Mesenchymal stem cell (in vitro differentiated cells and primary cell): ENCODE data around the gene PPP1R15A.
A peak's percentile ranks its signal among the peaks of the same experiment; 100 is the strongest.
"Not testable (repeated sequence)": the region's sequence is repeated elsewhere in the genome, so short reads cannot be mapped to it uniquely, and the experiment has no call there.

Experiments
- DNase-seq: peaks from one replicate; pipeline ENCODE4 v3.0.0-alpha.2; 2013
- H2AFZ ChIP-seq: one replicate; pipeline ENCODE4 v1.6.1; 2013; ENCODE audit warnings: low read depth, mild to moderate bottlenecking, control low read depth, inconsistent platforms, low read length, moderate library complexity
- H2AK5ac ChIP-seq: 2 replicates; pipeline ENCODE4 v1.6.1; 2013; ENCODE audit warnings: low read length, moderate library complexity, mild to moderate bottlenecking, inconsistent platforms; ENCODE audit not compliant: severe bottlenecking
- H2BK120ac ChIP-seq: one replicate; pipeline ENCODE4 v1.6.1; 2013; ENCODE audit warnings: low read depth, mild to moderate bottlenecking, inconsistent platforms, low read length, moderate library complexity
- H2BK12ac ChIP-seq, 2 experiments: one replicate each; pipeline ENCODE4 v1.6.1; 2013; ENCODE audit warnings: inconsistent platforms in 2 of 2, low read length in 2 of 2, mild to moderate bottlenecking in 2 of 2, moderate library complexity in 2 of 2, control low read depth in 1 of 2
- H2BK15ac ChIP-seq: one replicate; pipeline ENCODE4 v1.6.1; 2013; ENCODE audit warnings: mild to moderate bottlenecking, low read depth, inconsistent platforms; ENCODE audit not compliant: poor library complexity, severe bottlenecking
- H2BK5ac ChIP-seq: 2 replicates; pipeline ENCODE4 v1.6.1; 2013; ENCODE audit warnings: low read depth, mild to moderate bottlenecking, low read length, control low read depth, inconsistent platforms; ENCODE audit not compliant: poor library complexity, severe bottlenecking
- H3K14ac ChIP-seq, 2 experiments: one replicate each; pipeline ENCODE4 v1.6.1; 2013; ENCODE audit warnings: inconsistent platforms in 2 of 2, low read length in 2 of 2, control low read depth in 1 of 2, mild to moderate bottlenecking in 1 of 2, moderate library complexity in 1 of 2
- H3K18ac ChIP-seq, 2 experiments: one replicate each; pipeline ENCODE4 v1.6.1; 2013; ENCODE audit warnings: inconsistent platforms in 2 of 2, low read length in 2 of 2, control low read depth in 1 of 2, low read depth in 1 of 2, mild to moderate bottlenecking in 1 of 2
- H3K23ac ChIP-seq, 2 experiments: one replicate each; pipeline ENCODE4 v1.6.1; 2013; ENCODE audit warnings: inconsistent platforms in 2 of 2, low read length in 2 of 2, mild to moderate bottlenecking in 2 of 2, moderate library complexity in 2 of 2, control low read depth in 1 of 2
- H3K27ac ChIP-seq: 2 replicates; pipeline ENCODE4 v1.5.1; 2013; ENCODE audit warnings: mild to moderate bottlenecking, moderate library complexity, low read length, control low read depth, inconsistent platforms; ENCODE audit not compliant: poor library complexity, severe bottlenecking
- H3K27me3 ChIP-seq, 2 experiments: 2 replicates each; pipeline versions ENCODE4 v1.6.1 to v1.7.0; 2013; ENCODE audit warnings: low read length in 2 of 2, mild to moderate bottlenecking in 2 of 2, moderate library complexity in 2 of 2, control low read depth in 1 of 2, inconsistent platforms in 1 of 2; ENCODE audit not compliant: control insufficient read depth in 1 of 2, insufficient read depth in 1 of 2
- H3K36me3 ChIP-seq, 2 experiments: 2 replicates each; pipeline versions ENCODE4 v1.6.1 to v1.7.0; 2013; ENCODE audit warnings: low read length in 2 of 2, control low read depth in 1 of 2, inconsistent platforms in 1 of 2, low read depth in 1 of 2, mild to moderate bottlenecking in 1 of 2; ENCODE audit not compliant: insufficient read depth in 2 of 2, control insufficient read depth in 1 of 2
- H3K4ac ChIP-seq, 2 experiments: one replicate each; pipeline ENCODE4 v1.6.1; 2013; ENCODE audit warnings: inconsistent platforms in 2 of 2, low read length in 2 of 2, mild to moderate bottlenecking in 2 of 2, moderate library complexity in 2 of 2, control low read depth in 1 of 2, low read depth in 1 of 2
- H3K4me1 ChIP-seq: 2 replicates; pipeline ENCODE4 v1.6.1; 2013; ENCODE audit warnings: low read depth, low read length, control low read depth; ENCODE audit not compliant: control insufficient read depth, insufficient read depth
- H3K4me2 ChIP-seq: 2 replicates; pipeline ENCODE4 v1.6.1; 2013; ENCODE audit warnings: low read length, mild to moderate bottlenecking, inconsistent platforms; ENCODE audit not compliant: poor library complexity, severe bottlenecking
- H3K4me3 ChIP-seq, 2 experiments: 2 replicates each; pipeline versions ENCODE4 v1.5.1 to v1.7.0; 2013; ENCODE audit warnings: low read length in 2 of 2, mild to moderate bottlenecking in 2 of 2, control low read depth in 1 of 2, low read depth in 1 of 2; ENCODE audit not compliant: insufficient read depth in 1 of 2
- H3K79me1 ChIP-seq: replicated peaks from 2 replicates; pipeline ENCODE4 v1.6.1; 2013; ENCODE audit warnings: mild to moderate bottlenecking, control low read depth, low read length, inconsistent platforms; ENCODE audit not compliant: poor library complexity, severe bottlenecking
- H3K9ac ChIP-seq: 2 replicates; pipeline ENCODE4 v1.7.0; 2013; ENCODE audit warnings: mild to moderate bottlenecking, low read length, moderate library complexity
- H3K9me3 ChIP-seq: 2 replicates; pipeline ENCODE4 v1.7.0; 2013; ENCODE audit warnings: mild to moderate bottlenecking, low read length; ENCODE audit not compliant: control insufficient read depth
- H4K8ac ChIP-seq: one replicate; pipeline ENCODE4 v1.6.1; 2013; ENCODE audit warnings: inconsistent platforms, mild to moderate bottlenecking, low read length, moderate library complexity
- H4K91ac ChIP-seq: one replicate; pipeline ENCODE4 v1.6.1; 2013; ENCODE audit warnings: mild to moderate bottlenecking, low read length, inconsistent platforms
- WGBS: methylation state at CpG from one replicate; pipeline ENCODE4 v1.1.7; 2013; ENCODE audit warnings: mixed read lengths; 5-methylcytosine and 5-hydroxymethylcytosine counted together

Gene PPP1R15A

DNA sequence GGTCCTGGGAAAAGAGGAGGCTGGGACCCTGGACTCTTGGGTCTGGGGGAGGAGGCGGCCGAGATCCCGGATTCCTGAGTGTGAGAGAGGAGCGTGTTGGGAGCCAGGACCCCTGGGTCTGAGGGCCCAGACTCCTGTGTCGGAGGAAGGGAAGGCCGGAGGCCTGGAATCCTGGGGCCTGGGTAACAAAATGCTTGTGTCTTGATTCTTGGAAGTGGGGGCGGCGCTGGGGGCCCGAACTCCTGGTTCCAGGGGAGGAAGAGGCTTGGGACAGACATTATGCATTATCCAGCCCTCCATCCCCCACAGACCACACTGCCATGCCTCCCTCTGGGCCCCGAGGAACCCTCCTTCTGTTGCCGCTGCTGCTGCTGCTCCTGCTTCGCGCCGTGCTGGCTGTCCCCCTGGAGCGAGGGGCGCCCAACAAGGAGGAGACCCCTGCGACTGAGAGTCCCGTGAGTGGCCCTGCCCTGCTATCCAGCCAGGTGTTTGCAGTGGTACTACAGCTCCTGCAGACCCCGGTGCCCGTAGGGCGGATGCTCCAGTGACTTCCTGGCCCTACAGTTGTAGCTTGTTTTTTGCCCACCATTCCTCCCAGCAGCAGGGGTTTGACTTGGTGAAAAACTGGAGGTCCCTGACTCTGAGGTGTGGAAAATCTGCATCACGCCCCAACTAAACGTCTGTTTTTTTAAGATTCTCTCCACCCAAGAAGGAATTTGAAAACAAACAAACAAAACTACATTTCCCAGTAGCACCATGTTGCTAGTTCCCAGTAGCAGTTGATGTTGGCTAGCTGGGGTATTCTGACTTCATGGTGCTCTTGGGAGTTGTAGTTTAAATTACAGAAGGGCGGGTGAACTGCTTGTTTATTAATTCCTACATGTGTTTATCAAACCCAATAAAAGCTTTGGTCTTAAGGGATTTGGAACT, 28.5 kb downstream of the PPP1R15A start:
- Histone ChIP-seq H3K79me1 (peaks cover 28% of the 10 kb centered on the region), H2AFZ (no peak overlapping the region), H2AK5ac (peak overlapping the region; percentile 4), H2BK15ac (peak overlapping the region; percentile 57), H3K4me3 (peak overlapping the region; percentile 69 to 99), H3K27me3 (no peaks in the 10 kb centered on the region), H3K27ac (peak overlapping the region; percentile 25), H3K36me3 (peaks cover 25 to 28% of the 10 kb centered on the region in 2 experiments), H2BK120ac (peak overlapping the region; percentile 42), H4K8ac (peak overlapping the region; percentile 91), H2BK5ac (no peak overlapping the region), H3K4me2 (peak overlapping the region; percentile 90), H4K91ac (peak overlapping the region; percentile 80), H3K23ac (peak overlapping the region in 1 of 2 experiments; percentile 49), H3K4me1 (peaks cover 11% of the 10 kb centered on the region), H3K14ac (peak overlapping the region in 1 of 2 experiments; percentile 82), H3K9me3 (no peaks in the 10 kb centered on the region), H2BK12ac (peak overlapping the region; percentile 32 to 59), H3K4ac (peak overlapping the region; percentile 66 to 89), H3K9ac (peak overlapping the region; percentile 96), H3K18ac (peak overlapping the region; percentile 73 to 76)
- DNase-seq: peak; percentile 32
- WGBS: 31% methylated on average over 17 of the region's 24 CpGs

DNA sequence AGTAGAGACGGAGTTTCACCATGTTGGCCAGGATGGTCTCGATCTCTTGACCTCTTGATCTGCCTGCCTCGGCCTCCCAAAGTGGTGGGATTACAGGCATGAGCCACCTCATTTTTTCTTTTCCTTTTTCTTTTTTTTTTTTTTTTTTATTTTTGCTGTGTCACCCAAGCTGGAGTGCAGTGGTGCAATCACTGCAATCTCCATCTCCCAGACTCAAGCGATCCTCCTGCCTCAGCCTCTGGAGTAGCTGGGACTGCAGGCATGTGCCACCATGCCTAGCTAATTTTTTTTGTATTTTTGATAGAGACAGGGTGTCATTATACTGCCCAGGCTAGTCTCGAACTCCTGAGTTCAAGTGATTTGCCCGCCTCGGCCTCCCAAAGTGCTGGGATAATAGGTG, 30.1 kb downstream of the PPP1R15A start:
- H3K79me1 ChIP-seq: peaks cover 28% of the 10 kb centered on the region
- not testable (repeated sequence) for H3K18ac ChIP-seq, H3K4me1 ChIP-seq, H3K27me3 ChIP-seq, H2AK5ac ChIP-seq, H3K4me2 ChIP-seq, H2BK120ac ChIP-seq, H2BK12ac ChIP-seq, H2BK15ac ChIP-seq, H4K8ac ChIP-seq, H2BK5ac ChIP-seq, H3K4me3 ChIP-seq, H3K23ac ChIP-seq, H3K9ac ChIP-seq, H3K27ac ChIP-seq, H3K4ac ChIP-seq, H3K9me3 ChIP-seq, H4K91ac ChIP-seq, DNase-seq, H2AFZ ChIP-seq, H3K14ac ChIP-seq
- peaks cover 35 to 37% of the 10 kb centered on the region in 2 experiments for H3K36me3 ChIP-seq
- 96% methylated on average over 7 of the region's 7 CpGs for WGBS

- not testable (repeated sequence) for H3K4ac ChIP-seq, H3K4me3 ChIP-seq, H3K14ac ChIP-seq, H3K4me1 ChIP-seq, H4K8ac ChIP-seq, DNase-seq, H2BK5ac ChIP-seq, H2AFZ ChIP-seq, H3K4me2 ChIP-seq, H2BK15ac ChIP-seq, H3K9me3 ChIP-seq, H2BK120ac ChIP-seq, H3K9ac ChIP-seq, H3K27ac ChIP-seq, H2BK12ac ChIP-seq, H3K27me3 ChIP-seq, H3K18ac ChIP-seq, H4K91ac ChIP-seq, H2AK5ac ChIP-seq, H3K23ac ChIP-seq
- H3K79me1 ChIP-seq: peaks cover 37% of the 10 kb centered on the region
- H3K36me3 ChIP-seq: peaks cover 50 to 51% of the 10 kb centered on the region in 2 experiments
Observed at GRCh38 chr19:48903788-48904187, 31.6 kb downstream of the PPP1R15A start.

GRCh38 chr19:48905664-48906063, 33.4 kb downstream of the PPP1R15A start:
- Histone ChIP-seq H3K14ac (no peak overlapping the region), H2BK120ac (no peak overlapping the region), H3K4me2 (no peak overlapping the region), H2AK5ac (no peak overlapping the region), H3K36me3 (peaks cover 66% of the 10 kb centered on the region in 2 experiments), H2BK15ac (no peak overlapping the region), H2BK12ac (no peak overlapping the region), H3K9me3 (no peaks in the 10 kb centered on the region), H3K4me3 (no peak overlapping the region), H3K79me1 (peaks cover 36% of the 10 kb centered on the region), H3K4ac (no peak overlapping the region), H4K91ac (no peak overlapping the region), H3K4me1 (peaks cover 6% of the 10 kb centered on the region), H3K27me3 (no peaks in the 10 kb centered on the region), H4K8ac (no peak overlapping the region), H3K18ac (no peak overlapping the region), H3K23ac (no peak overlapping the region), H2AFZ (no peak overlapping the region), H2BK5ac (no peak overlapping the region), H3K9ac (no peak overlapping the region), H3K27ac (no peak overlapping the region)
- 92% methylated on average over 10 of the region's 14 CpGs for WGBS
- DNase-seq: no peak
